HepG2 (cell line): Measurements from ENCODE around the gene CLDN9.

Experiments used
- BCL6 ChIP-seq: IDR thresholded peaks from 2 replicates; pipeline ENCODE4 v1.6.1; 2016; ENCODE audit warnings: missing genetic modification reagents, missing compliant biosample characterization
- ERF ChIP-seq: IDR thresholded peaks from 2 replicates; pipeline ENCODE4 v1.6.1; 2018; ENCODE audit warnings: missing biosample characterization, missing genetic modification reagents
- IKZF4 ChIP-seq: sonication (generic); formaldehyde crosslinking; IDR thresholded peaks from 2 replicates; pipeline ENCODE4 v1.5.1; 2020; ENCODE audit warnings: borderline replicate concordance, mild to moderate bottlenecking, low read depth, missing genetic modification reagents; ENCODE audit errors: not compliant biosample characterization
- SKI ChIP-seq: fragments of 450-650 bp; IDR thresholded peaks from one replicate; pipeline ENCODE4 v1.6.1; 2018; ENCODE audit warnings: mild to moderate bottlenecking; ENCODE audit not compliant: partially characterized antibody
- ZNF577 ChIP-seq: sonication (generic); formaldehyde crosslinking; IDR thresholded peaks from 2 replicates; pipeline ENCODE4 v1.4.0; 2020; ENCODE audit warnings: mild to moderate bottlenecking, low read depth, missing genetic modification reagents, borderline replicate concordance
- TF ChIP-seq, protein P1 (sequence below): sonication (generic); formaldehyde crosslinking; IDR thresholded peaks from 2 replicates; pipeline ENCODE4 v1.5.0; 2020; ENCODE audit warnings: mild to moderate bottlenecking, missing genetic modification reagents, moderate library complexity
- TF ChIP-seq, protein P2 (sequence below): sonication (generic); formaldehyde crosslinking; IDR thresholded peaks from 2 replicates; pipeline ENCODE4 v1.8.0; 2022; ENCODE audit warnings: low read depth, missing genetic modification reagents

DNA sequence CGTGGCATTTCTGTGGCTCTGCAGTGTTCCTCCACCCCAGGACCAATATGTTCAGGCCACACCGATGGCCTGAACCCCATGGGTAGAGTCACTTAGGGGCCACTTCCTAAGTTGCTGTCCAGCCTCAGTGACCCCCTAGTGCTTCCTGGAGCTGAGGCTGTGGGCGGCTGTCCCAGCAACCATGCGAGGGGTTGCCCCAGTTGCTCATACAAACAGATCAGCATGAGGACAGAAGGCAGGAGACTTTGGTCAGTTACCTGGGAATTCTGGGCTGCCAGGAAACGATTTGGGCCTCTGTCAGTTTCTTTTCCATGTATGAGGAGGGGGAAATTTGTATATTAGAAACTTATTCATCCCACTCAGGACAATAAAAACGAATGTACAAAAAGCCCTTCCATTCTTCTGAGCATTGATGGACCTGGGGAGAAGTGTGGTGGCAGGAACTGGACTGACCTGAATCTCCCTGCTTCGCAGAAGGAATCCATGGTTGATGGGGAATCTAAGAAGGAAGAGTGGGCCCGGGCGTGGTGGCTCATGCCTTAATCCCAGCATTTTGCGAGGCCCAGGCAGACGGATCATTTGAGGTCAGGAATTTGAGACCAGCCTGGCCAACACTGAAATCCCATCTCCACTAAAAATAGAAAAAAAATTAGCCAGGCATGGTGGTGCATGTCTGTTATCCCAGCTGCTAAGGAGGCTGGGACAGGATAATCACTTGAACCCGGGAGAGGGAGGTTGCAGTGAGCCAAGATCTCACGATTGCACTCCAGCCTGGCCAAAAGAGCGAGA lies 47.8 kb downstream of the CLDN9 start:
- TF ChIP-seq, protein P1, sequence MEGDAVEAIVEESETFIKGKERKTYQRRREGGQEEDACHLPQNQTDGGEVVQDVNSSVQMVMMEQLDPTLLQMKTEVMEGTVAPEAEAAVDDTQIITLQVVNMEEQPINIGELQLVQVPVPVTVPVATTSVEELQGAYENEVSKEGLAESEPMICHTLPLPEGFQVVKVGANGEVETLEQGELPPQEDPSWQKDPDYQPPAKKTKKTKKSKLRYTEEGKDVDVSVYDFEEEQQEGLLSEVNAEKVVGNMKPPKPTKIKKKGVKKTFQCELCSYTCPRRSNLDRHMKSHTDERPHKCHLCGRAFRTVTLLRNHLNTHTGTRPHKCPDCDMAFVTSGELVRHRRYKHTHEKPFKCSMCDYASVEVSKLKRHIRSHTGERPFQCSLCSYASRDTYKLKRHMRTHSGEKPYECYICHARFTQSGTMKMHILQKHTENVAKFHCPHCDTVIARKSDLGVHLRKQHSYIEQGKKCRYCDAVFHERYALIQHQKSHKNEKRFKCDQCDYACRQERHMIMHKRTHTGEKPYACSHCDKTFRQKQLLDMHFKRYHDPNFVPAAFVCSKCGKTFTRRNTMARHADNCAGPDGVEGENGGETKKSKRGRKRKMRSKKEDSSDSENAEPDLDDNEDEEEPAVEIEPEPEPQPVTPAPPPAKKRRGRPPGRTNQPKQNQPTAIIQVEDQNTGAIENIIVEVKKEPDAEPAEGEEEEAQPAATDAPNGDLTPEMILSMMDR (CRISPR knock-in tag), result no peak
- TF ChIP-seq SKI (no peak), ZNF577 (no peak), BCL6 (CRISPR knock-in tag) (no peak), ERF (CRISPR knock-in tag) (no peak), IKZF4 (no peak)
- TF ChIP-seq, protein P2, sequence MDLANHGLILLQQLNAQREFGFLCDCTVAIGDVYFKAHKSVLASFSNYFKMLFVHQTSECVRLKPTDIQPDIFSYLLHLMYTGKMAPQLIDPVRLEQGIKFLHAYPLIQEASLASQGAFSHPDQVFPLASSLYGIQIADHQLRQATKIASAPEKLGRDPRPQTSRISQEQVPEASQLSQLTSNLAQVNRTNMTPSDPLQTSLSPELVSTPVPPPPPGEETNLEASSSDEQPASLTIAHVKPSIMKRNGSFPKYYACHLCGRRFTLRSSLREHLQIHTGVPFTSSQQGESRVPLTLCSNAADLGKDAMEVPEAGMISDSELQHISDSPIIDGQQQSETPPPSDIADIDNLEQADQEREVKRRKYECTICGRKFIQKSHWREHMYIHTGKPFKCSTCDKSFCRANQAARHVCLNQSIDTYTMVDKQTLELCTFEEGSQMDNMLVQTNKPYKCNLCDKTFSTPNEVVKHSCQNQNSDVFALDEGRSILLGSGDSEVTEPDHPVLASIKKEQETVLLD (CRISPR knock-in tag), result no peak
